Ascending aorta (tissue), 2 donors: ENCODE results near the gene TRERF1. TPM values are rescaled to one million over a fixed set of nuclear protein-coding genes. Genes with fewer than 3 reads are reported as not detected.

Experiments
- DNase-seq, 2 donors: peaks; one replicate each; pipeline ENCODE4 v3.0.0-alpha.2; 2019; ENCODE audit warnings: low spot score in 2 of 2
- H3K27ac ChIP-seq, 2 donors: fragments of 200-600 bp; sonication (generic); one replicate each; pipeline ENCODE4 v1.5.1; 2016 to 2017; ENCODE audit warnings: mild to moderate bottlenecking in 1 of 2
- H3K27me3 ChIP-seq: fragments of 200-600 bp; sonication (generic); one replicate; pipeline ENCODE4 v1.5.1; 2017
- H3K36me3 ChIP-seq, 2 donors: fragments of 200-600 bp; sonication (generic); one replicate each; pipeline ENCODE4 v1.5.1; 2016
- H3K4me1 ChIP-seq, 2 donors: fragments of 200-600 bp; sonication (generic); one replicate each; pipeline ENCODE4 v1.5.1; 2016 to 2017; ENCODE audit warnings: mild to moderate bottlenecking in 1 of 2
- H3K4me3 ChIP-seq, 2 donors: fragments of 200-600 bp; sonication (generic); one replicate each; pipeline ENCODE4 v1.5.1; 2016 to 2017; ENCODE audit warnings: mild to moderate bottlenecking in 1 of 2
- H3K9me3 ChIP-seq, 2 donors: fragments of 200-600 bp; sonication (generic); one replicate each; pipeline ENCODE4 v1.5.1; 2016
- intact Hi-C: fragments of 100-400 bp; cut with DNase I; formaldehyde crosslinking; loops from one replicate; pipeline ENCODE4 v1.15.1; 2023
- total RNA-seq: library from RNA; depleted of rRNA; stranded (reverse); fragments of >200 nt; gene quantifications from one replicate; pipeline ENCODE4 v1.1.0, GENCODE V29; 2016
- TF ChIP-seq, protein P1 (sequence below), 3 experiments: fragments of 200-600 bp in 2 of 3; fragments of 450-650 bp in 1 of 3; sonication (generic) in 2 of 3; IDR thresholded peaks; one replicate each; pipeline ENCODE4 v1.5.1; 2016 to 2019; ENCODE audit warnings: antibody characterized with exemption in 3 of 3, mild to moderate bottlenecking in 1 of 3, moderate library complexity in 1 of 3

The TRERF1 gene
- total RNA-seq, 1 donor from 2014 or later: 34.1 TPM

DNA sequence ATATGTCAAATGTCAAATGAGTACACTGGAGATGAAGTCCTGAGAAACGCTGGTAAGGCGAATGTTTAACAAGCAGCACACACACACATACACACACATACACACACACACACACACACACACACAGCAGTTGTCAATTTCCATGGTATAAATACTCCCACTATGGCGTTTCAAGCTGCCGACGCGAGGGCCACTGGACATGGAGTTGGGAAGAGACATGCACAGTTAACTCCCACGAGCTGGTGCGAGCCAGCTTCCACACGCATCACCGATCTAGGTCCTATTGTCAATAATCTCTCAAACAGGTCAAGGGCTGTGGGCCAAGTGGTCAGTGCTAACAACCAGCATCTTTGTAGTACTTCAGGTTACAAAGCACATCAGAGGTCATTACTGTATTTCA lies 58.9 kb downstream of the TRERF1 start:
- no peaks in the 10 kb centered on the region for H3K27me3 ChIP-seq
- H3K4me1 ChIP-seq: no peaks in the 10 kb centered on the region
- H3K9me3 ChIP-seq: no peaks in the 10 kb centered on the region
- H3K4me3 ChIP-seq: no peak overlapping the region
- no peak overlapping the region for H3K27ac ChIP-seq
- TF ChIP-seq, protein P1, sequence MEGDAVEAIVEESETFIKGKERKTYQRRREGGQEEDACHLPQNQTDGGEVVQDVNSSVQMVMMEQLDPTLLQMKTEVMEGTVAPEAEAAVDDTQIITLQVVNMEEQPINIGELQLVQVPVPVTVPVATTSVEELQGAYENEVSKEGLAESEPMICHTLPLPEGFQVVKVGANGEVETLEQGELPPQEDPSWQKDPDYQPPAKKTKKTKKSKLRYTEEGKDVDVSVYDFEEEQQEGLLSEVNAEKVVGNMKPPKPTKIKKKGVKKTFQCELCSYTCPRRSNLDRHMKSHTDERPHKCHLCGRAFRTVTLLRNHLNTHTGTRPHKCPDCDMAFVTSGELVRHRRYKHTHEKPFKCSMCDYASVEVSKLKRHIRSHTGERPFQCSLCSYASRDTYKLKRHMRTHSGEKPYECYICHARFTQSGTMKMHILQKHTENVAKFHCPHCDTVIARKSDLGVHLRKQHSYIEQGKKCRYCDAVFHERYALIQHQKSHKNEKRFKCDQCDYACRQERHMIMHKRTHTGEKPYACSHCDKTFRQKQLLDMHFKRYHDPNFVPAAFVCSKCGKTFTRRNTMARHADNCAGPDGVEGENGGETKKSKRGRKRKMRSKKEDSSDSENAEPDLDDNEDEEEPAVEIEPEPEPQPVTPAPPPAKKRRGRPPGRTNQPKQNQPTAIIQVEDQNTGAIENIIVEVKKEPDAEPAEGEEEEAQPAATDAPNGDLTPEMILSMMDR (IDR thresholded peaks at IDR 0.05): no peak
- no peaks in the 10 kb centered on the region for H3K36me3 ChIP-seq
- no peak for DNase-seq
- intact Hi-C loops: no loop called here

GRCh38 chr6:42391441-42391840 lies 60.3 kb downstream of the TRERF1 start:
- Histone ChIP-seq H3K27me3 (no peaks in the 10 kb centered on the region), H3K4me1 (no peaks in the 10 kb centered on the region), H3K9me3 (no peaks in the 10 kb centered on the region), H3K4me3 (no peak overlapping the region), H3K36me3 (no peaks in the 10 kb centered on the region), H3K27ac (no peak overlapping the region)
- no peak for DNase-seq
- TF ChIP-seq, protein P1 (IDR thresholded peaks at IDR 0.05): no peak
- intact Hi-C loops: no loop called here

GRCh38 chr6:42390228-42390934 lies 61.3 kb downstream of the TRERF1 start:
- no peak for DNase-seq
- no peak overlapping the region for H3K27ac ChIP-seq

GRCh38 chr6:42389736-42390135 lies 62.0 kb downstream of the TRERF1 start:
- H3K36me3 ChIP-seq: no peaks in the 10 kb centered on the region
- no peaks in the 10 kb centered on the region for H3K27me3 ChIP-seq
- intact Hi-C loops: no loop called here
- no peaks in the 10 kb centered on the region for H3K9me3 ChIP-seq
- TF ChIP-seq, protein P1 (IDR thresholded peaks at IDR 0.05): no peak
- no peak overlapping the region for H3K4me3 ChIP-seq
- no peak overlapping the region for H3K27ac ChIP-seq
- H3K4me1 ChIP-seq: no peaks in the 10 kb centered on the region
- DNase-seq: no peak

More at GRCh38 chr6:42390228-42390934, 61.3 kb downstream of the TRERF1 start:
- no peak overlapping the region for H3K4me3 ChIP-seq
- H3K27me3 ChIP-seq: no peaks in the 10 kb centered on the region
- H3K9me3 ChIP-seq: no peaks in the 10 kb centered on the region
- intact Hi-C loops: no loop called here
- no peaks in the 10 kb centered on the region for H3K4me1 ChIP-seq
- no peaks in the 10 kb centered on the region for H3K36me3 ChIP-seq
- TF ChIP-seq, protein P1 (IDR thresholded peaks at IDR 0.05): no peak

DNA sequence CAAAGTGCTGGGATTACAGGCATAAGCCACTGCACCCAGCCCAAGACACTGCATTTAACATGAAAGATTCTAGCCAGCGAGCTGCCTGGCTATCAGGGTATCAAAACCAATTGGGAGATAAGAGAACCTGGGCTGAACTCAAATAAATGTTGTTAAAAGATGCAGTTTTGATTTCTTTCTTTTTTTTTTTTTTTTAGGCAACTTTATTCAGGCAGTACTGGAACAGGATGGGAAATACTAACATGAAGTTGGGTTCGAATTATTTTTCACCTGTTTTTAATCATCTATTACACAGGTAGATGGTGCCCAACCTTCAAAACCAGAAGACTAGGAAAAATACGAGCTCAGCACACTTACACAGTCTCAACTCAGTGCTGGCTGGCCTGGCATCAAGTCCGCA lies 63.7 kb downstream of the TRERF1 start:
- Histone ChIP-seq H3K9me3 (no peaks in the 10 kb centered on the region), H3K4me1 (no peaks in the 10 kb centered on the region), H3K36me3 (no peaks in the 10 kb centered on the region), H3K4me3 (no peak overlapping the region), H3K27ac (peak overlapping the region in 1 of 2 donors; percentile 34), H3K27me3 (no peaks in the 10 kb centered on the region)
- TF ChIP-seq, protein P1 (IDR thresholded peaks at IDR 0.05): no peak
- intact Hi-C loops: no loop called here
- DNase-seq: no peak
